GM20000 (cell line): ENCODE data around the gene KDM5B.

Source experiments
- DNase-seq: peaks from one replicate; pipeline ENCODE4 v3.0.0; 2012; ENCODE audit warnings: low spot score
- CTCF ChIP-seq: IDR thresholded peaks from 2 replicates; pipeline ENCODE4 v1.5.1; 2012; ENCODE audit warnings: mild to moderate bottlenecking, control low read depth; ENCODE audit errors: extremely low read depth, missing control alignments

KDM5B gene

GRCh38 chr1:202786804-202787203, 21.4 kb downstream of the KDM5B start:
- no peak for DNase-seq
- TF ChIP-seq CTCF = no peak

GRCh38 chr1:202781180-202781579, 27.0 kb downstream of the KDM5B start:
- DNase-seq = no peak
- no peak for TF ChIP-seq CTCF

GRCh38 chr1:202770135-202770534, 38.1 kb downstream of the KDM5B start:
- no peak for DNase-seq
- no peak for TF ChIP-seq CTCF

- no peak for TF ChIP-seq CTCF
- no peak for DNase-seq
These were observed 42.5 kb downstream of the KDM5B start for GRCh38 chr1:202765721-202766120.

- DNase-seq = no peak
- TF ChIP-seq CTCF = no peak
These were observed 46.2 kb downstream of the KDM5B start for GRCh38 chr1:202762019-202762418.

GRCh38 chr1:202760589-202760988, 47.6 kb downstream of the KDM5B start:
- no peak for DNase-seq
- TF ChIP-seq CTCF = no peak

- TF ChIP-seq CTCF = no peak
- no peak for DNase-seq
These were observed 51.8 kb downstream of the KDM5B start for GRCh38 chr1:202756391-202756790.
